HG03135 (cell line): ENCODE measurements around the gene CCDC51.
A peak's percentile ranks its signal among the peaks of the same experiment; 100 is the strongest.
"Not testable (repeated sequence)": the region's sequence is repeated elsewhere in the genome, so short reads cannot be mapped to it uniquely, and the experiment has no call there.

ENCODE experiments used
- ATAC-seq: cut with Tn5 transposase; IDR thresholded peaks from one replicate; pipeline ENCODE4 v1.9.1; 2021; ENCODE audit warnings: mild to moderate bottlenecking, moderate library complexity; ENCODE audit not compliant: unreplicated experiment

The CCDC51 gene

GRCh38 chr3:48466386-48467109, 26.6 kb upstream of the CCDC51 start:
- no peak for ATAC-seq

- peak; percentile 73 for ATAC-seq
These were observed 25.8 kb upstream of the CCDC51 start for GRCh38 chr3:48465531-48466378.

DNA sequence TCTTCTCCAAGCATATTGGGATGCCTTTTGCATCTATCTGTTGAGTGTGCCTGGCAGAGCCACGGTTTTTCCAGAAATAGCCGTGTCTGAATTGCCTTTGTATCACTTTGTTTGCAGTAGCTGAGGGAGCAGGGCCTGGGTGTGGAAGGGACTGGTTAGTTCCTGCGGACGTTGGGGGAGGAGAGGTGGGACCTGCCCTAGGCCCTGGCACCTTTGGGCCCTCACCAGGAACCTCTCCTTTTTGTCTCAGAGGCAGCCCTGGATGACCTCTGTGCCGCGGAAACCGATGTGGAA, 25.3 kb upstream of the CCDC51 start:
- ATAC-seq: no peak

DNA sequence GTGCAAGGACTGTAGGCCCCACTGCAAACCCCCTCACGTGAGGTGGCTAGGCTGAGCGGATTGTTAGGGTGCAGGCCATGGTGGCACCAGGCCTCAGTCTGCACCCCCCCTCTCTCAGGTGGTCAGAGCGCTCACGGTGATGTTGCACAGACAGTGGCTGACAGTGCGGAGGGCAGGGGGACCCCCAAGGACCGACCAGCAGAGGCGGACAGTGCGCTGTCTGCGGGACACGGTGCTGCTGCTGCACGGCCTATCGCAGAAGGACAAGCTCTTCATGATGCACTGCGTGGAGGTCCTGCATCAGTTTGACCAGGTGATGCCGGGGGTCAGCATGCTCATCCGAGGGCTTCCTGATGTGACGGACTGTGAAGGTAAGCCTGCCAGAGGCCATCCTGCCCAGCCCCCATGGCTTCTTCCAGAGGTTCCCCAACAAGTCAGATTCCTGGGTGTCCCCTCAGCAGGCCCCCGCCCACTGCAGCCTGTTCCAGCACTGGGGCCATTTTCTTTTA, 24.8 kb upstream of the CCDC51 start:
- ATAC-seq: no peak

DNA sequence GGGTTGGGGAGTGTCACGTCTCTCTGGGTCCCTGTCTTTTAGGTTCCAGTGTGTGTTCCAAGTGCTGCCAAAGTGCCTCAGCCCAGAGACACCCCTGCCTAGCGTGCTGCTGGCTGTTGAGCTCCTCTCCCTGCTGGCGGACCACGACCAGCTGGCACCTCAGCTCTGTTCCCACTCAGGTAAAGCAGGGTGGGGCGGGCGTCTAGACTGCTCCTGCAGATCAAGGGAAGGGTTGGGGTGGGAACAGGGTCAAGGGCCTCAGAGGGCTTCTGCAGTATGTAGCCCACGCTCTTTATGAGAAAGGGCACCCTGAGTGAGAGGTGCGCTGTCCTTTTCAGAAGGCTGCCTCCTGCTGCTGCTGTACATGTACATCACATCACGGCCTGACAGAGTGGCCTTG, 23.8 kb upstream of the CCDC51 start:
- no peak for ATAC-seq

DNA sequence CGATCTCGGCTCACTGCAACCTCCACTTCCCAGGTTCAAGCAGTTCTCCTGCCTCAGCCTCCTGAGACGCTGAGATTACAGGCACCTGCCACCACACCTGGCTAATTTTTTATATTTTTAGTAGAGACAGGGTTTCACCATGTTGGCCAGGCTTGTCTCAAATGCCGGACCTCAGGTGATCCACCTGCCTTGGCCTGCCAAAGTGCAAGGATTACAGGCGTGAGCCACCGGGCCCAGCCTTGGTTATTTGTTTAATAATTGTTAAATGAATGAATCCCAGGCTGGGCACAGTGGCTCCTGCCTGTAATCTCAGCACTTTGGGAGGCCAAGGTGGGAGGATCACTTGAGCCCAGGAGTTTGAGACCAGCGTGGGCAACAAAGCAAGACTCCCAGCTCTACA, 21.8 kb upstream of the CCDC51 start:
- not testable (repeated sequence) for ATAC-seq

DNA sequence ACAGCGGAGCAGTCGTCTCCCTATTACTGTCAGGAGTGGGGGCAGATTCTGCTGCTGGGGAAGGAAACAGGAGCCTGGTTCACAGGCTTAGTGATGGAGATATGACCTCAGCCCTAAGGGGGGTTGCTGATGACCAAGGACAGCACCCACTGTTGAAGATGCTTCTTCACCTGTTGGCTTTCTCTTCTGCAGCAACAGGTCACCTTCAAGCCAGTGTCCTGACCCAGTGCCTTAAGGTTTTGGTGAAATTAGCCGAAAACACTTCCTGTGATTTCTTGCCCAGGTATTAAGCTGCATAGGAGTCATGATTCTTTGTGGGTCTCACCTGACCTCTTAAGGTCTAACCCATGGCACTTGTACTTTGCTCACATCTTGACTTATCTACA, 20.6 kb upstream of the CCDC51 start:
- ATAC-seq: no peak

GRCh38 chr3:48459773-48460516, 20.0 kb upstream of the CCDC51 start:
- no peak for ATAC-seq

GRCh38 chr3:48459331-48459730, 19.4 kb upstream of the CCDC51 start:
- no peak for ATAC-seq

DNA sequence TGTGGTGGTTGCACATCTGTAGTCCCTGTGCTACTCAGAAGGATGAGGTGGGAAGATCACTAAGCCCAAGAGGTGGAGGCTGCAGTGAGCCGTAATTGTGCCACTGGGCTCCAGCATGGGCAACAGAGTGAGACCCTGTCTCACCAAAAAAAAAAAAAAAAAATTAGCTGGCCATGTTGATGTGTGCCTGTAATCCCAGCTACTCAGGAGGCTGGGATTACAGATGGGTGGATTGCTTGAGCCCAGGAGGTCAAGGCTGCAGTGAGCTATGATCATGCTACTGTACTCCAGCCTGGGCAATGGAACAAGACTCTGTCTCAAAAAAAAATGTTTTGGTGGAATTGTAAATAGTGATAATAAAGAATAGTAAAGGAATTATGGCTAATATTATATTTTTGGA, 16.5 kb upstream of the CCDC51 start:
- no peak for ATAC-seq

GRCh38 chr3:48451270-48451669, 11.4 kb upstream of the CCDC51 start:
- ATAC-seq: no peak

- ATAC-seq: peak; percentile 84
These were observed 6.7 kb upstream of the CCDC51 start, which contains the start of gene ATRIP for GRCh38 chr3:48446425-48447193. Gene ATRIP (plus strand): TSS chr3:48446737. CDS start chr3:48446846, 109 bp downstream.

- ATAC-seq: no peak
These were observed 6.1 kb upstream of the CCDC51 start for GRCh38 chr3:48446043-48446424.

- no peak for ATAC-seq
These were observed 5.5 kb upstream of the CCDC51 start for GRCh38 chr3:48445277-48445882.

GRCh38 chr3:48441940-48442339, 2.0 kb upstream of the CCDC51 start:
- ATAC-seq: no peak

DNA sequence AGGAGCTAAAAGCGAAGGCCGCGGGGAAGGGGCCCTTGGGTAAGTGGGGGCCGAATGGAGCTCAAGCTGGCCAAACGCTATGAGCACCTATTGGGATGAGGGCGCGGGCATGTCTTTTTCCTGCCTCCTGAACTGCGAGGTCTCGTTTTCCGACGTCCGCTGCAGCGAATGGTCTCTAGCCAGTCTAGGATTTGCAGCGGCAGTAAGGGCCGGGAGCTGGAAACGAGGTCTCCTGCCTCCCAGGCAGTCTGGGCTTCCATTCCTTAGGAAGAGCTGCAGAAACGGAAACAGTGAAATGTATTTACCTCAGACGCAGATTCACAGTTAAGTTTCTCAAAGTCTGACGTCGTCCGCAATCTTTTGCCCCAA, 655 bp upstream of the CCDC51 start:
- ATAC-seq: peak; percentile 13

GRCh38 chr3:48437812-48438211, 2.1 kb downstream of the CCDC51 start:
- no peak for ATAC-seq

GRCh38 chr3:48436855-48437254, 3.1 kb downstream of the CCDC51 start:
- ATAC-seq: no peak

- ATAC-seq: no peak
These were observed 3.5 kb downstream of the CCDC51 start for GRCh38 chr3:48436477-48436787.

DNA sequence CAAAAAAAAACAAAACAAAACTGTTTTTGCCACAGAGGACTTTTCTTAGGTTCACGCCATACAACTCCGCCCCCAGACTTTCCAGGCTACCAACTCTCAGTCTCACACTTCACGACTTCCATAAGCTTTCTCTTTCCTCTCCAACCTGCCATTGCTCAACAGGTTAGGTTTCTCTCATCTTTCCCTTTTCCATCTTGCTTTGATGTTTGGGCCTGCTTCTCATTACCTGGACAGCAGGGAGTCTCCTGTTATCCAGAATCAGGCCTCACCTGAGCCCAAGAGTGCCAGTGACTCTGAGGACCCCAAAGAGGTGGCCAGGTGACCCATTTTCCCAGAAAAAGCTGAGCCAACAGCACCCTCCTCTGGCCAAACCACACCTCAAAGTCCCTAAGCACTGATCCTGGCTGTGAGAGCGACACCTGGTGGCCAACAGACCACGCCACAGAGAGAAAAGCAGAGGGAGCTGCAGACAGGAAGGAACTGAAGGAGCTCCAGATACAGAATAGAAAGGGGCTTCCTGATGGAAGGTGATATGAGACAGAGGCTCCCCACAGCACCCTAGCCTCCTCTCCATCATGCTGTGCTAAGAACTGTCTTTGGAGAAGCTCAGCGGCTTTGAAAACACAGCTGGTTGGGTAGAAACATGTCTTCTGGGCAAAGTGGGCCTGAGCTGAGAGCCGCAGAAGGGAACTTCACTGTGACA, 4.0 kb downstream of the CCDC51 start:
- no peak for ATAC-seq
